GM12865 (cell line): ENCODE measurements around the gene SLC5A10.
"Not testable (repeated sequence)": the region's sequence is repeated elsewhere in the genome, so short reads cannot be mapped to it uniquely, and the experiment has no call there.

Experiments
- DNase-seq: peaks from one replicate; pipeline ENCODE4 v3.0.0; 2010; ENCODE audit warnings: low read depth
- H3K4me3 ChIP-seq: 2 replicates; pipeline ENCODE4 v1.5.1; 2011; ENCODE audit warnings: mild to moderate bottlenecking, low read depth, low read length, control low read depth

SLC5A10 gene

GRCh38 chr17:19041871-19042270 lies 89.9 kb downstream of the SLC5A10 start:
- not testable (repeated sequence) for H3K4me3 ChIP-seq, DNase-seq

- H3K4me3 ChIP-seq, DNase-seq: not testable (repeated sequence)
Measured at GRCh38 chr17:19042369-19042768, 90.4 kb downstream of the SLC5A10 start.

GRCh38 chr17:19043032-19043431 lies 91.1 kb downstream of the SLC5A10 start:
- not testable (repeated sequence) for H3K4me3 ChIP-seq, DNase-seq

GRCh38 chr17:19044643-19045042 lies 92.7 kb downstream of the SLC5A10 start:
- H3K4me3 ChIP-seq, DNase-seq: not testable (repeated sequence)

GRCh38 chr17:19046782-19047375 lies 94.9 kb downstream of the SLC5A10 start, which contains the start of gene GRAP:
TSS of gene GRAP (minus strand) at chr17:19046957. CDS start at chr17:19046926, 31 bp downstream.
- DNase-seq: not testable (repeated sequence)

GRCh38 chr17:19047510-19047909 lies 95.5 kb downstream of the SLC5A10 start:
- H3K4me3 ChIP-seq, DNase-seq: not testable (repeated sequence)

More at GRCh38 chr17:19046782-19047375, 94.9 kb downstream of the SLC5A10 start, which contains the start of gene GRAP:
- not testable (repeated sequence) for H3K4me3 ChIP-seq

- not testable (repeated sequence) for DNase-seq, H3K4me3 ChIP-seq
Measured at GRCh38 chr17:19048826-19049225, 96.9 kb downstream of the SLC5A10 start.

GRCh38 chr17:19055447-19055846 lies 103.5 kb downstream of the SLC5A10 start:
- H3K4me3 ChIP-seq, DNase-seq: not testable (repeated sequence)

- not testable (repeated sequence) for DNase-seq, H3K4me3 ChIP-seq
Measured at GRCh38 chr17:19062009-19062717, 110.2 kb downstream of the SLC5A10 start.

GRCh38 chr17:19062718-19063325 lies 110.9 kb downstream of the SLC5A10 start:
- not testable (repeated sequence) for H3K4me3 ChIP-seq, DNase-seq

GRCh38 chr17:19063326-19063956 lies 111.5 kb downstream of the SLC5A10 start:
- H3K4me3 ChIP-seq, DNase-seq: not testable (repeated sequence)

GRCh38 chr17:19064378-19064777 lies 112.4 kb downstream of the SLC5A10 start:
- not testable (repeated sequence) for DNase-seq, H3K4me3 ChIP-seq

GRCh38 chr17:19070318-19071168 lies 118.6 kb downstream of the SLC5A10 start:
- DNase-seq: not testable (repeated sequence)

More at GRCh38 chr17:19070318-19071168, 118.6 kb downstream of the SLC5A10 start:
- not testable (repeated sequence) for H3K4me3 ChIP-seq
